HCT116 (cell line): ENCODE results near the gene MUC15. TPM values are rescaled to one million over a fixed set of nuclear protein-coding genes. Genes with fewer than 3 reads are reported as not detected.

Source experiments
- ATAC-seq: fragments of 200-7000 bp; cut with Tn5 transposase; 2 replicates; pipeline ENCODE4 v1.9.1; 2020; ENCODE audit warnings: mild to moderate bottlenecking, moderate library complexity
- BruUV-seq: library from RNA; stranded (reverse); fragments of 400-500 nt; replicated peaks from 2 replicates; lab custom pipeline; 2021; lab: Mats Ljungman, UMichigan
- CTCF ChIA-PET: fragments of 300-600 bp; sonication (Branson Sonifier 250); formaldehyde crosslinking; loops from one replicate; lab custom pipeline; 2021; ENCODE audit warnings: antibody characterized with exemption; lab: Charles Lee
- POLR2A ChIA-PET: fragments of 300-600, 350-600 bp; sonication (Branson Sonifier 250); formaldehyde crosslinking; loops from one replicate; lab custom pipeline; 2021; ENCODE audit warnings: antibody characterized with exemption; lab: Charles Lee
- RAD21 ChIA-PET, 2 experiments: fragments of 300-600 bp; sonication (Branson Sonifier 250); formaldehyde crosslinking; loops; one replicate each; lab custom pipeline; 2023; ENCODE audit warnings: low total read pairs in 2 of 2; ENCODE audit not compliant: uncharacterized antibody in 2 of 2, unreplicated experiment in 2 of 2, low non-redundant PET in 1 of 2; lab: Charles Lee
- DNase-seq: peaks from one replicate; pipeline ENCODE4 v3.0.0-alpha.2; 2010; ENCODE audit warnings: low read depth, low spot score
- H2AFZ ChIP-seq: fragments of 200-600 bp; shearing (Covaris generic), sonication (generic); 2 replicates; pipeline ENCODE4 v1.6.1; 2017; ENCODE audit warnings: low read depth, mixed run types, mixed read lengths, antibody characterized with exemption, low read length; ENCODE audit not compliant: poor library complexity, severe bottlenecking
- H3K27ac ChIP-seq: 2 replicates; pipeline ENCODE4 v1.5.1; 2012; ENCODE audit warnings: low read depth, low read length
- H3K27me3 ChIP-seq: fragments of 200-600 bp; sonication (generic); 2 replicates; pipeline ENCODE4 v1.6.1; 2016; ENCODE audit warnings: mixed run types, low read length, mixed read lengths; ENCODE audit not compliant: insufficient read depth
- H3K36me3 ChIP-seq, 2 experiments: fragments of 200-500 bp in 1 of 2; fragments of 200-600 bp in 1 of 2; sonication (Bioruptor generic) in 1 of 2; sonication (generic) in 1 of 2; 2 replicates each; pipeline versions ENCODE4 v1.5.1 to v1.6.1; 2014 to 2016; ENCODE audit warnings: low read length in 2 of 2, inconsistent platforms in 1 of 2, mixed read lengths in 1 of 2, mixed run types in 1 of 2; ENCODE audit not compliant: insufficient read depth in 2 of 2, control insufficient read depth in 1 of 2
- H3K4me1 ChIP-seq, 2 experiments: fragments of 200-600 bp in 1 of 2; sonication (generic) in 1 of 2; 2 replicates each; pipeline versions ENCODE4 v1.5.1 to v1.6.1; 2012 to 2017; ENCODE audit warnings: low read length in 2 of 2, inconsistent platforms in 1 of 2, mild to moderate bottlenecking in 1 of 2, mixed read lengths in 1 of 2, mixed run types in 1 of 2, moderate library complexity in 1 of 2; ENCODE audit not compliant: insufficient read depth in 2 of 2, control insufficient read depth in 1 of 2
- H3K4me2 ChIP-seq: fragments of 200-600 bp; sonication (generic); 2 replicates; pipeline ENCODE4 v1.6.1; 2017; ENCODE audit warnings: mixed run types, low read length, mixed read lengths
- H3K4me3 ChIP-seq, 2 experiments: fragments of 200-600 bp in 1 of 2; sonication (generic) in 1 of 2; replicated peaks in 1 of 2; 2 replicates each; pipeline ENCODE4 v1.5.1; 2011 to 2016; ENCODE audit warnings: low read length in 2 of 2, control low read depth in 1 of 2, low read depth in 1 of 2, mild to moderate bottlenecking in 1 of 2, mixed read lengths in 1 of 2, mixed run types in 1 of 2
- H3K79me2 ChIP-seq: fragments of 200-600 bp; sonication (generic); 2 replicates; pipeline ENCODE4 v1.6.1; 2017; ENCODE audit warnings: mild to moderate bottlenecking, mixed run types, low read length, moderate library complexity, mixed read lengths; ENCODE audit not compliant: insufficient read depth
- H3K9ac ChIP-seq: fragments of 200-600 bp; sonication (generic); 2 replicates; pipeline ENCODE4 v1.6.1; 2016; ENCODE audit warnings: low read length, mixed read lengths
- H3K9me2 ChIP-seq: fragments of 200-600 bp; sonication (generic), shearing (Covaris generic); 2 replicates; pipeline ENCODE4 v1.6.1; 2017; ENCODE audit warnings: mixed run types, mild to moderate bottlenecking, moderate library complexity; ENCODE audit not compliant: insufficient read depth
- H3K9me3 ChIP-seq, 2 experiments: fragments of 200-500 bp in 1 of 2; fragments of 200-600 bp in 1 of 2; sonication (Bioruptor generic) in 1 of 2; sonication (generic) in 1 of 2; 2 replicates each; pipeline ENCODE4 v1.6.1; 2014 to 2017; ENCODE audit warnings: low read length in 2 of 2, mixed read lengths in 2 of 2, inconsistent platforms in 1 of 2, low read depth in 1 of 2, mild to moderate bottlenecking in 1 of 2, mixed run types in 1 of 2, moderate library complexity in 1 of 2; ENCODE audit not compliant: control insufficient read depth in 1 of 2, insufficient read depth in 1 of 2
- H4K20me1 ChIP-seq: fragments of 200-600 bp; sonication (generic), shearing (Covaris generic); 2 replicates; pipeline ENCODE4 v1.6.1; 2017; ENCODE audit warnings: mixed run types, mild to moderate bottlenecking, moderate library complexity; ENCODE audit not compliant: insufficient read depth
- CTCF ChIP-seq, 3 experiments: fragments of 200-600 bp in 1 of 3; sonication (generic) in 1 of 3; IDR thresholded peaks in 2 of 3; conservative IDR thresholded peaks in 1 of 3; 2 replicates each; pipeline ENCODE4 v1.5.1; 2012 to 2017; ENCODE audit warnings: low read depth in 2 of 3, low read length in 2 of 3, antibody characterized with exemption in 1 of 3, borderline replicate concordance in 1 of 3, control low read depth in 1 of 3, mild to moderate bottlenecking in 1 of 3, mixed read lengths in 1 of 3, mixed run types in 1 of 3, moderate library complexity in 1 of 3; ENCODE audit not compliant: insufficient read depth in 1 of 3
- POLR2AphosphoS5 ChIP-seq: IDR thresholded peaks from 2 replicates; pipeline ENCODE4 v1.6.1; 2011; ENCODE audit warnings: mild to moderate bottlenecking, low read depth, low read length, moderate library complexity
- ZFX ChIP-seq: fragments of 450-650 bp; IDR thresholded peaks from 2 replicates; pipeline ENCODE4 v1.6.1; 2017
- intact Hi-C: fragments of 100-400 bp; cut with micrococcal nuclease; formaldehyde crosslinking; loops from 2 replicates; pipeline ENCODE4 v1.10.0; 2022
- total RNA-seq: library from RNA; stranded (reverse); gene quantifications from one replicate; pipeline ENCODE4 v1.2.1, GENCODE V29; 2021; ENCODE audit not compliant: unreplicated experiment

Gene MUC15
- total RNA-seq, 1 experiment from 2014 or later: not detected

- intact Hi-C loops: no loop called here
- no peaks in the 10 kb centered on the region for H3K9me2 ChIP-seq
- H3K27ac ChIP-seq: no peak overlapping the region
- ChIA-PET RAD21 (no interaction called here), CTCF (no interaction called here), POLR2A (no interaction called here)
- H3K4me2 ChIP-seq: no peak overlapping the region
- no peaks in the 10 kb centered on the region for H3K4me1 ChIP-seq
- BruUV-seq: no TSS peak
- no peaks in the 10 kb centered on the region for H4K20me1 ChIP-seq
- no peak overlapping the region for H2AFZ ChIP-seq
- no peaks in the 10 kb centered on the region for H3K27me3 ChIP-seq
- no peaks in the 10 kb centered on the region for H3K36me3 ChIP-seq
- H3K9me3 ChIP-seq: peaks cover 0 to 13% of the 10 kb centered on the region in 2 experiments; a peak in 1 of 4 replicates
- H3K4me3 ChIP-seq: no peak overlapping the region
- no peak for TF ChIP-seq ZFX
- H3K79me2 ChIP-seq: no peaks in the 10 kb centered on the region
- no peak overlapping the region for H3K9ac ChIP-seq
- DNase-seq: no peak
- no peak for ATAC-seq
Observed at GRCh38 chr11:26553182-26553581, 18.9 kb downstream of the MUC15 start.

- ChIA-PET CTCF (no interaction called here), RAD21 (no interaction called here), POLR2A (no interaction called here)
- no peaks in the 10 kb centered on the region for H3K79me2 ChIP-seq
- H3K27ac ChIP-seq: no peak overlapping the region
- peaks cover 0 to 23% of the 10 kb centered on the region in 2 experiments; a peak in 1 of 4 replicates for H3K9me3 ChIP-seq
- no peak overlapping the region for H3K4me3 ChIP-seq
- H3K4me1 ChIP-seq: no peaks in the 10 kb centered on the region
- no peaks in the 10 kb centered on the region for H3K36me3 ChIP-seq
- H3K9me2 ChIP-seq: no peaks in the 10 kb centered on the region
- BruUV-seq: no TSS peak
- ATAC-seq (no peak), DNase-seq (no peak)
- H4K20me1 ChIP-seq: no peaks in the 10 kb centered on the region
- H2AFZ ChIP-seq: no peak overlapping the region
- H3K27me3 ChIP-seq: no peaks in the 10 kb centered on the region
- no peak overlapping the region for H3K9ac ChIP-seq
- intact Hi-C loops: no loop called here
- TF ChIP-seq POLR2AphosphoS5 (no peak), CTCF (IDR thresholded peaks at IDR 0.05 in 2 of 3, conservative IDR thresholded peaks at IDR 0.05 in 1 of 3; ENCODE audit: borderline replicate concordance in 1 of 3, insufficient read depth in 1 of 3, low read depth in 2 of 3, low read length in 2 of 3) (peak in 1 of 3 experiments; percentile 21; a peak in 1 of 6 replicates)
- TF ChIP-seq, all 23 proteins: peak for 1
- H3K4me2 ChIP-seq: no peak overlapping the region
Observed at GRCh38 chr11:26551186-26551801, 20.8 kb downstream of the MUC15 start.
